T follicular helper cell (primary cell): Measurements from ENCODE around the gene GSK3B.
A peak's percentile ranks its signal among the peaks of the same experiment; 100 is the strongest.
"Not testable (repeated sequence)": the region's sequence is repeated elsewhere in the genome, so short reads cannot be mapped to it uniquely, and the experiment has no call there.

ENCODE experiments used
- DNase-seq: peaks from one replicate; pipeline ENCODE4 v3.0.0-alpha.2; 2020; ENCODE audit warnings: low read depth

Gene GSK3B

DNA sequence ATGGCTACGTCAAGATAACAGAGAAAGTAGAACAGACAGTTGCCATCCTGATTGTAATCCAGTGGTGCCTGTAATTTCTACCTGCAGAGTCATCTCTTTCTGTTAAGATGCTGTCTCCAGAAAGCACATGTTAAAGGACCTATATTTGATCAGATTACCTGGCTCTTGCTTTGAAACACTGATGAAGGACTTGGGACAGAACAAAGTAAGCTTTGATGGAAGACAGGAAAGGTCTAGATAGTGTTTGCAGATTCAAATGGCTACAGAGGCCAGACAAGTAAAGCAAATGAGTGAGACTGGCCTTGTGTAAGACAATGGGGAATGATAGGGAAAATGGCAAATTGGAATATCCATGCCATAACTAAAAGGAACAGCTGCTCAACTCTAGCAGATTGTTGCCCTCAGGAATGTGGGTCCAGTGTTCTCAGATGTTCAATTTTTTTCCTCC is 1.8 kb upstream of the GSK3B start:
- DNase-seq, result no peak

DNA sequence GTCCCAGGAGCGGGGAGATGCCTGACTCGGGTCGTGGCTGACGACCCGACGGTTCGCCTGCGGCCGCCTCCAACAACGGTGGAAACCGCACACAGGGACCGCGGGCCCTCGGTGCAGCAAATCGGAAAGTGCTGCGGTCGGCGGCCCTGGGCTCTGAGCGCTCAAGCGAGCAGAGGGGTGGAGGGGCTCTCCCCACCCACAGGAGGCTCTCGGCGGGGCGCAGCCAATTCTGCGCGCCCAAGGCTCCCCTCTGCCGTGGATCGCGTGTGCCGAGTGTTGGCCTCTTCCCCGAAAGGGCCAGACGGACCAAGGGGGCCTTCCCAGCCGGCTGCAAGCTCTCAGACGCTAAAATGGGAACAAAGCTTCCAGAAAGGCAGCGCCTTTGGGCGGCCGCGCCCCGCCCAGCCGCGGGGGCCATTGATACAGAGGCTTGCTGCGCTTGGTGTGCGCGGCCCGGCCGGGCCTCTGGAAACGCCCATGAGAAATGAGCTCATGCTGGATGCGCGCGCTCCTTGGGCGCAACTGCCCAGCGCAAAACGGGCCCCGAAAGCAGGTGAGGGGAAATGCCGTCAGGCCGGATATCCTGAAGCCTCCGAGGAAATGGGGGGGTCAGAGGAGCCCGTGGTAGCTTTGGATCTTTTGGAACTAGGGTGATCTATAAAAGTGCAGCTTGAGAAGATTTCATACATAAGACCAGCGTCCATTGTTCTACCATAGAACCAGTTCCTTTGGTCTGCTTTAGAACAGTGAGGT is 1.2 kb upstream of the GSK3B start:
- peak; percentile 77 for DNase-seq

DNA sequence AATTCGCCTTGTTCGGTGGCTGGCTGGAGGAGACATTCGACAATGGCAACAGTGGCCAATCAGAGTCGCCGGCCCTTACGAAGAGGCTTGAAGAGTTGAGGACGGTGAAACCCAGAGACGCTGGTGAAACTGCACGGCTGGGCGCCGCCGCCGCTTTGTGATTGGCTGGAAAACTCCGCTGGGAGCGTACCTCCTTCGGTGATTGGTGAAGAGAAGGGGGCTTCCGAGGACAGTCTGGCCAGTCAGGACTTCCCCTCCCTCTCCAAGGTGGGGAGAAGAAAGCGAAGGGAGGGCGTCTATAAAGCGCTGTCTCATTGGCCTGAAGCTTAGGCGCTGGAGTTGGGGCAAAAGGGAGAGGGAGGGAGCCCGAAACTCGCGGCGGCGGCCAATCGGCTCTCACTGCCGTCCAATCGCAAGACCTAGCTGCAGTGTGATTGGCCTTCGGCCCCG is 554 bp upstream of the GSK3B start:
- no peak for DNase-seq

DNA sequence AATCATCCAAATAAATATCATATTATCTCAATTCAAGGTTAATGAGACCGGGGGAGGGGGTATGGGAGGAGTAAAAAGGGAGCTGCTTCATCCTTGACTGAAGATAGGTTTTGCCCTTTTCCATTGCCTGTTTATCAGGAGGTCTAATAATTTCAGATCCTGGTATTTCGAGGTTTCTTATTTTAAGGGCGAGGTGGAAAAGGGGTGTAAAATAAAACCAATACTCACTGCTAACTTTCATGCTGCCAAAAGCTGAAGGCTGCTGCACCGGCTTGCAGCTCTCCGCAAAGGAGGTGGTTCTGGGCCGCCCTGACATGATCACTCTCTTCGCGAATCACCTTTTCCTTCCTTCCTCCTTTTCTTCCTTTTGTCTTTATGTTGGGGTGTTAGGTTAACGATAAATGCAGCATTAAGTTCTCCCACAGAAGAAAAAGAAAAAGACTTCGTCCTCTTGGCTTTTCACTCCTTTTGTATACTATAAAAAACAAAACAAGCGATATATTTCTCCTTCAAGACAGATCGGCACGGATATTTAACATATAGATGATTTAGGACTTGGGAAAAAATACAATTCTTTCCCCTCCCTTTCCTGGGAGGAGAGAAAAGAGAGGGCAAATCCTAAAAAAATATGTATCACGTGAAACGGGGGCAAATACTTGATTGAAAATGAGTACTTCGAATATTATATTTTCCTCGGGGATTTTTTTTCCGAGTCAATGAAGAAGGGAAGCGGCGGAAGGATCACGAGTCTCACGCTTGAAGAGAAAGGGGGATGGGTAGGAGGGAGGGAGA is 932 bp downstream of the GSK3B start:
- DNase-seq, result no peak

DNA sequence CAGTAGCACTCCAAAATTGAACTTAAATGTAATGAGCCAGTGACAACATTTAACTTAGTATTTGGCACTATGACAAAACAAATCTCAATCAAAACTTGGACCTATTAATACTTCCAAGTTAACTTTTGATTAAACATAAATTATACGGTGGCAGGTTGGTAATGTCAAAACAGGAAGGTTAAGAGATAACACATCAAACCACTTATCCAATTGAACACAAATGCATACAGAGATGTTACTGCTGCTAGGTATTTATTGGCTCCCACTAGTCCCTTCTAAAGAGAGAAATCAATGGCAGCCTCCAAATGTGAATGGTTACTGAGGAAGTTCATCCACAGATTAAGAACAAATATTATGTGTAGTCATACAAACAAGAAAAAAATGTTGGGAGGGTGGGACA is 1.8 kb downstream of the GSK3B start:
- DNase-seq, result no peak

DNA sequence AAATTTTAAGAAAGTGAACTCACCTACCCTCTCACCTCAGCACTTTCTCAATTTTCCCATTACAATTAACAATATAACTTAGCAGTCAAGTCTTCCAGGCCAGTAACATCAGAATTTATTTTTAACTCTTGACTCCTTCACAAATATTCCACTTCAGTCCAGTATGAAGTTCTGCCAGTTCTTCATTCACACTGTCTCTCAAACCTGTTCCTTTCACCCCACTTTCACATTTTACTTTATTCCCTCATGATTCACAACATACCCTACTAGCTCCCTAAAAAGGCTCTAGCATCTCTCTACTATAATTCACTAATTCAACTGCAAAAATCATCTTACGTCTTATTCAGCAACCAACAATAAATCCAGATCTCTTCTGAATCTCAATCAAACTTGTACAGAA is 3.8 kb downstream of the GSK3B start:
- no peak for DNase-seq

DNA sequence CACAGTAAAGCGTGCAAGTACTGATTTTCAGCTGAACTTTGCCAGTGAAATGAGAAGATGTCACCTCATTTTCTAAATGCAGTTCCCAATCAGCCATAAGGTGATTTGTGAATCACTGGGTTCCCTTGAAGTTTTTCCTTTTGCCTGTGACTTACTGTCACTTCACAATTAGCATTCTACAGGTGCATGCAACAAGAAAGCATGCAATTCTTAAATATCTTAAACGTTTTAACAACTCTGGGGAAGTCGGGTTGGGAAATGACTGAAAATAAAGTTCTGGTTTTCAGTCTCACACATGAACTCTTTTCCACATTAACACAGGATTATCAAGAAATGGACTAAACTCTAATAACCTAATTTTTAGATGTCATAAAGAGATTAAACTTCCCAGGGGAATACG is 5.2 kb downstream of the GSK3B start:
- DNase-seq, result no peak

DNA sequence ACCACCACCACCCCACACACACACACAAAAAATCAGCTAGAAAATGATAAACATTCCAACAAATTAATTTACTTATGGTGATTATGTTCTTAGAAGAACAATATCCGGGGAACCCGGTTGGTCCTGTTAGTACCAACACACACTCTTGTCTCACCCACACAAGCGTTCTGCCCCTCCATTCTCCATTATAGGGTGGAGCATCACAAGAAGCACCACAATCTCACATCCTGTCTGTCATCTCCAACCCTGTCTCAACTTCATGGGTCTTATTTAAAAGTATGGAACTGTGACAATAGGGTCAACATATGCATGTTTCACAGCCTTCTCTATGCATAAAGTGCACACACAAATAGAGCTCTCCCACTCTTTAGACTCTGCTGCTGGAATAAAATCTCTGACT is 5.6 kb downstream of the GSK3B start:
- no peak for DNase-seq

DNA sequence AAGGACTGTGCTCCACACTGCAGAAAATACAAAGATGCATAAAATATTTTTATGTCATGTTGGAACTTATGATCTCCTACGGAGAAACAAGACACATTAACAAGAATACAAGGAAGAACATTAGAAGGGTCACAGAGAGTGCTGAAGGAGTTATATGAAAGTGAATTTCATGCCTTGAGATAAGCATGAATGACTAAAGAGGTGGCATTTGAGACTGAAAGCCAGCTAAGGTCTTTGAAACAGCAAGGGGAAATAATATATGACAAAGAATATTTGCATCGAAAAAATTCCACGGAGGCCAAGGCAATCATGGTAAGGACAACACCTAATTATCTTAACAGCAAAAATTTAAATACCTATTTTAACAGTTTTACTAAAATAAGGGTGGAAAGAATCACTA is 12.5 kb downstream of the GSK3B start:
- DNase-seq, result no peak

DNA sequence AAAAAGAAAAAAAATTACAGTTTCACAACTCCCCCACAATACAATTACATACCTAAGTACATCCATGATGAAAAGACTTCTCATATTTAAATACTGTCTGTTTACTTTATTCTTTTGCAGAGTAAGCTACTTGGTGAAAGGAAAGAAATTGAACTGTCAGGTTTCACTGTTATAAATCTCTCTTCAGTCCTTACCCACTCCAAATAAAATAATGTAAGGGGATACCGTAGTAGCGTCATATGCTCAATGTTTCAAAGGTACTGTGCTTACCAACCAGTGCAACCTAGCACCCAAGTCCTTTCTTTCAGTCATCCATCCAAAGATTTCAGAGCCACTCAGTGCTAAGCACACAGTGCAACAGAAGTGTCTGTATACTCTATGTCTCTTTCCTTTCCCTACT is 13.4 kb downstream of the GSK3B start:
- no peak for DNase-seq

DNA sequence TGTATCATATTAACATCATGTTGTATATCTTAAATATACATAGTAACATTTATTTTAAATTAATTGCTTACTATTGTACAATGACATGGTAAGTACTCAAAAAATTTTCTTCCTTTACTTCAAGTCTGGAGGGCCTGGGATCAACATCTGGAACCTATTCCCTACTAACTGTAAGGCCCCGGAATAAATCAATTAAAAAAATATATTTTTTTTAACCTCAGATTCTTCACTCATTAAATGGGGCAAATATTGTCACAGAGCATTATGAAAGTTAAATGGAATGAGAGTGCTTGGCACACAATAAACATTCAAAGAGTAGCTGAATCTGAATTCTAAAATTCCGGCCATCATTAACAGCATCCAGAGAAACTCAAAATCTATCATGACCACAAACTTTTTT is 16.5 kb downstream of the GSK3B start:
- DNase-seq, result no peak

DNA sequence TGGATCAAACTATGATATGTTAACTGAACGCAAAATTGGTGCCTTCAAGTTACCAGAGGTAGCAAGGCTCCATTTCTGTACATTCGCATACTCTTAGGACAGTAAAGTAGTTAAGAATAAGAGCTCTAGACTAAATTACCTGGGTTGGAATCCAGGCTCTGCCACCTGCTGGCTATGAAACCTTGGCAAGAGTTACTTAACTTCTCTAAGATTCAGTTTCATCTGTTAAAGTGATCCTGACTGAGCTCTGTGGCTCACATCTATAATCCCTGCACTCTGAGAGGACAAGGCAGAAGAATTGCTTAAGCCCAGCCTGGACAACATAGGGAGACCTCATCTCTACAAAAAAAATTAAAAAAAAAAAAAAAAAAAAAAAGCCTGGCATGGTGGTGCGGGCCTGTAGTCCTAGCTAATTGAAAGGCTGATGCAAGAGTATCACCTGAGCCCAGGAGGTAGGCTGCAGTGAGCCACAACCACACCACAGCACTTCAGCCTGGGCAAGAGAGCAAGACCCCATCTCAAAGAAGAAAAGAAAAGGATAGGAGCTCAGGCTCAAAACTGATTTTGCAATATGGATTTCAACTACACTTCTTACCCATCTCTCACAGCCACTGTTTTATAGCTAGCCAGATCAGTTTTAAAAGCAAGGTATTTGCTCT is 21.3 kb downstream of the GSK3B start:
- no peak for DNase-seq

DNA sequence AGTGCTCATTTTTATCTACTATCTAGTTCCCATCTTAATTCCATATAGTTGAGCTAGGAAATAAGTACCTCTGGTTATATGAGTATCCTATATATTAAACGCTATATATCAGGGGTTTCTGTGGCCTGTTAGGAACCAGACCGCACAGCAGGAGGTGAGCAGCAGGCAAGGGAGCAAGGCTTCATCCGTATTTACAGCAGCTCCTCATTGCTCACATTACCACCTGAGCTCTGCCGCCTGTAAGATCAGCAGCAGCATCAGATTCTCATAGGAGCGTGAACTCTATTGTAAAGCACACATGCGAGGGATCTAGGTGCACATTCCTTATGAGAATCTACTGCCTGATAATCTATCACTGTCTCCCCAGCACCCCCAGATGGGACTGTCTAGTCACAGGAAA is 23.0 kb downstream of the GSK3B start:
- DNase-seq, result no peak

DNA sequence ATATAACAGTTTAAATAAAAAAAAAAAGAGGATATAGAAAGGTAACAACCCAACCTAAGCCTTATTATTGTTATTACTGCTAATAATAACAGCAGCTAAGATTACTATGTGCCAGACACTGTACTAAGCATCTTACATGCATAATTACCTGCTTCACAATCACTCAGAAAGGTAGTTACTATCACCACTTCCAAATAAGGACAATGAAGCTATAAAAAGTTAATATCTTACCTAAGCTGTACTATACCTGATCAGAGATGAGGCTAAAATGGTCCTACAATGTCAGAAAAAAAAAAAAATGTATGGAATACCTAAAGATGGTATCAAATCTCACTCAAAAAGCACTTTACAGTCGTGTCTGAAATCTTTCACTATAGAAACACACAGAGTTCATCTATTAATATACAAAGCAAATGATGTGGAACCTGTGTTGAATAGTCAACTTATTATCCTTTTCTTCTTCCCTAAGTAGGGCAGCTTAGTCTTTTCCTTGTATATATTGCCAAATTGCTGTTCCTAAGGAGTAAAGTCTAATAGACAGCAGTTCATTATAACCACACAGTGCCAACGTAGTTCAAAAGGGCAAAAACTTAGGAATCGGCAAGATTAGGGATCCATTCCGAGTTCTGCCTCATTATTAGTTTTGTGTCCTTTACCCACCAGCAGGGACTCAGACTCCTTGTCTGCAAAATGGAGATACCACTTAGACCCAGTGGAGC is 23.8 kb downstream of the GSK3B start:
- no peak for DNase-seq

DNA sequence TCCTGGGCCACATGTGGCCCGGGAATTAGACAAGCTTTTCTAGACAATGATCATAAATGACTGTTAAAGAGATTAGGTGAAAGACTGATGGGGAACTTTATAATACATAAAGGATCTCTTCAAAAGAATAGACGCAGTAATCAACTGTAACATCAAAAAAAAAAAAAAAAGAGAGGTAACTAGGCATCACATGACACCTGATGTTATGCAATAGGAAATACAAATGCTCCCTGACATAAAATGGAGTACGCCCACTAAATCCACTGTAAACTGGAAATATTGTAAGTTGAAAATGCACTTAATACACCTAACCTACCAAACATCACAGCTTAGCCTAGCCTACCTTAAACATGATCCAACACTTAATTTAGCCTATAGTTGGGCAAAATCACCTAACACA is 27.2 kb downstream of the GSK3B start:
- no peak for DNase-seq

DNA sequence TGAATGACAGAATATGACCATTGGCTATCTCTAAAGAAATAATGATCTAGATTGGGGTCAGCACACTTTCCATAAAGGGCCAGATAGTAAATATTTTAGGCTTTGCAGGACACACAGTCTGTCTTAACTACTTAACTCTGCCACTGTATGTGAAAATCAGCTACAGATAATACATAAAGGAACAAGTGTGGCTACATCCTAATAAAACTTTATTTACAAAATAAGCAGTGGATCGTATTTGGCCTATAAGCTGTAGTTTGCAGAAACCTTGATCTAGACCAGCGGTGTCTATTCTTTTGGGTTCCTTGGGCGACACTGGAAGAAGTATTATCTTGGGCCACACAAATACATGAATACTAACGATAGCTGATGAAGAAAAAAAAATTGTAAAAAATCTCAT is 27.6 kb downstream of the GSK3B start:
- no peak for DNase-seq

DNA sequence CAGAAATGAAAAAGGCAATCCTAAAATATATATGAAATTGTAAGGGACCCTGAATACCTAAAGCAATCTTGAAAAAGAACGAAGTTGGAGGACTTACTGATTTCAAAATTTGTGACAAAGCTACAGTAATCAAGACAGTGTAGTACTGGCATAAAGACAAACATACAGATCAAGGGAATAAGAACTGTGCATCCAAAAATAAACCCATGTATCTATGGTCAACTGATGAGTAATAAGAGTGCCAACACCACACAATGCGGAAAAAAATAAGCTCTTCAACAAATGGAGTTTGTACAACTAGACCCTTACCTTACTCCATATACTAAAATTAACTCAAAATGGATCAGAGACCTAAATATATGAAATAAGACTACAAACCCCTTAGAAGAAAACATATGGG is 29.6 kb downstream of the GSK3B start:
- no peak for DNase-seq

DNA sequence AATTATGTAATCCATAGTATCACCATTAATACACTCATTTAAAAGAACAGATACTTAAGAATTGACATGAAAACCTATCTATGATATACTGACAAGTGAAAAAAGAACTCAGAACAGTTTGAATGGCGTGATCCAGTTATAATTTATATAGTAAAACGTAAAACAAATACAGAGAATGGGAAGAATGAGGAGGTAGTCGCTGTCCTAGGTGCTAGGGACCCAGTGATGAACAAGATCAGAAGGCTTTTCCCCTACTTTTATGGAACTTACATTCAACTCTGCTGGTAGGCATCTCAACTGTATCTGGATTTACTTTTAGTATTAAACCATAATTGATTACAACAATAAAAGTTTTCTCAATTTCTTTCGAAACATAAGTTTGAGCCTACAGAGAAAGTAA is 31.8 kb downstream of the GSK3B start:
- DNase-seq, result no peak

DNA sequence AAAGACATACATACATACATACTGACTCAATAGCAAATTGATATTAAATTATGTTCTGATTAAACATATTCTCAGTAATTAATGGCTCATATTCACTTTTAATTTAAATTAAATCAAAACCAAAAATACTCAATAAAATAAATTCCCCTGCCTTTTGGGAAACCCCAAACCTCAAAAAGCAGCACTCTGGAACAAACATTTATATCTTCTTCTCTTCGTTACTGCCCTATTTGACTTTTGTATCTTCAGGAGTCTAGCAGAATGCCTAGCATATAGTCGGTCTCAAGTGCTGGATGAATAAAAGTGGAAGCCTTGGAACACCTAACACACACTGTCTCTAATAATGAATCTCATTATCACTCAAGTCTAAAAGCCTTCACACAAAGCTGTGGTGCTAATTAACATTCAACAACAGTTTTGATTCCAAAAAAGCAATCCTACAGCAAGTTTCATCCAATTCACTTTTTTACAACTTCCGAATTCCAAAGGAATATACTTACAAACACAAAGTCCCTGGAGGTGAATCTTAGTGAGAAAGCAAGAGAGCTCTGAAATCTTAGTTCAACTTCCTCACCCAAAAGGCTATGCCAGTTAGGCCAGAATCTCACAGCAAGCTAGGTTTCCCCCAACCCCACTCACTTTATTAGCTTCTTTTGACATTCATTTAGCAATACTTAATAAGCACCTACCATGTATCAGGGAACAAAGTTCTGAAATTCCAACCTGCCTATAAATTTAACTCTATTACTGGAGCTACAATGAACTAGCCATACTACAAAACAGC is 35.0 kb downstream of the GSK3B start:
- no peak for DNase-seq

DNA sequence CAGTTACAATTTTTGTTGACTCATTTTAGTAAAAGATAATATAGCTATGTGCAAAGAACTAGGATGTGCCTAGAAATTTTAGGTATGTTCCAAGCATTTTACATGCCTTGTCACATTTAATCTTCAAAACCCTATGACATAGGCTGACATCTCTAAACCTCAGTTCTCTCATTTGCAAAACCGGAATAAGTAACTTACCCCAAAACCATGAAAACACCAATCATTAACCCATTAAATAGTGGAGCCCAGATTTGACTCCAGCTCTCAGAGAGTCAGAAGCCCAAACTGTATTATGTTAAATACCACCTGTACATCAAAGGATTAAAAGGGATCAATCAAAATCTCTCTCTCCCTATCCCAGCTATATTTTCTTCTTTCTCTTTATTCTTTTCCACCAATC is 36.6 kb downstream of the GSK3B start:
- DNase-seq, result no peak

DNA sequence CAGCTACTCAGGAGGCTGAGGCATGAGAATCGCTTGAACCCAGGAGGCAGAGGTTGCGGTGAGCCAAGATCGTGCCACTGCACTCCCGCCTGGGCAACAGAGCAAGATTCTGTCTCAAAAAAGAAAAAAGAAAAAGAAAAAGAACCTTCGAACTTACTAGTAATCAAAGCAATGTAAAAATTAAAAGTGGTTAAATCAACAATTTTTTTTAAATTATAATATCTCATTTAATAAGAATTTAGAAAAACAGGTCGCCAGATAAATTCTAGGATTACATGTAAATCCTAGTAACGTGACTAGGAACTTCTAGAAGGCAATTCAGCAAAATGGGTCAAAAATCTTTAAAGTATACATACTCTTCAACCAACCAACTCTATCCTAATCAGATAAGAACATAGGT is 37.2 kb downstream of the GSK3B start:
- no peak for DNase-seq

DNA sequence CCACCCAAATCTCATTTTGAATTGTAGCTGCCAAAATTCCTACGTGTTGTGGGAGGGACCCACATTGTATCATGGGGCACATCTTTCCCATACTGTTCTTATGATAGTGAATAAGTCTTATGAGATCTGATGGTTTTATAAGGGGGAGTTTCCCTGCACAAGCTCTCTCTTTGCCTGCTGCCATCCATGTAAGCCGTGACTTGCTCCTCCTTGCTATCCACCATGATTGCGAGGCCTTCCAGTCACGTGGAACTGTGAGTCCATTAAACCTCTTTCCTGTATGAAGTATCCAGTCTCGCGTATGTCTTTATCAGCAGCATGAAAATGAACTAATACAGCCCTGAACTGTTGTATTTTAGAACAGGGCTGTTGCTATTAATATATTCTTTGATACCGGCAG is 40.6 kb downstream of the GSK3B start:
- not testable (repeated sequence) for DNase-seq
